Bronchial epithelial cell (primary cell): Measurements from ENCODE around the gene MPO. TPM values are rescaled to one million over a fixed set of nuclear protein-coding genes. Genes with fewer than 3 reads are reported as not detected.

Experiments used
- DNase-seq: peaks from one replicate; pipeline ENCODE4 v3.0.0-alpha.2; 2010; ENCODE audit warnings: low read depth
- FAIRE-seq: peaks from 2 replicates; lab custom pipeline; 2011; peaks lifted over from hg19 to GRCh38; lab: Jason Lieb, UNC
- H3K27me3 ChIP-seq: 2 replicates; pipeline ENCODE4 v1.5.1; 2011; ENCODE audit warnings: low read length; ENCODE audit not compliant: control insufficient read depth, insufficient read depth
- H3K36me3 ChIP-seq: 2 replicates; pipeline ENCODE4 v1.5.1; 2011; ENCODE audit warnings: low read length; ENCODE audit not compliant: control insufficient read depth, insufficient read depth
- H3K4me3 ChIP-seq: 2 replicates; pipeline ENCODE4 v1.5.1; 2011; ENCODE audit warnings: mild to moderate bottlenecking, low read depth, low read length, control low read depth
- total RNA-seq: library from RNA; depleted of rRNA; stranded (reverse); fragments of >200 nt; gene quantifications from 2 replicates; pipeline ENCODE4 v1.2.1, GENCODE V29; 2014
- TF ChIP-seq, protein P1 (sequence below): IDR thresholded peaks from 2 replicates; pipeline ENCODE4 v1.5.1; 2011; ENCODE audit warnings: mild to moderate bottlenecking, moderate library complexity, low read length, control low read depth, inconsistent platforms; ENCODE audit not compliant: insufficient read depth, severe bottlenecking

MPO gene
- total RNA-seq, 1 donor from 2014 or later, result not detected

DNA sequence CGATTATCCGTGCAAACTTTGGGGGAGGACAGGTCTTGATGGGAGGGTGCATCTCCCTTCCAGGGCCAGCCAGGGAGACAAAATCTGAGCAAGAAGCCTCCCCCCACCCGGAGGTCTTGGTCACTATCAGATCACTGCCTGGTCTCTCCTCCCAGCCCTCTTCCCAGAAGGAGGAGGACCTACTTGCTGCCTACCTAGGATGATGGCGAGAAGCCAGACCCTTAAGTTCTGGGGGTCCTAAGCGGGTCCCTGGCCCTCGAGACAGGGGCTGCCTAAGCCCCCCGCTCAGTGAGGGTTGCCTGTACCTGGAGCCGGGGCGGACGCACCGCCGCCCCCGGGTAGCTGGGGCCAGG, 43.3 kb upstream of the MPO start:
- TF ChIP-seq, protein P1, sequence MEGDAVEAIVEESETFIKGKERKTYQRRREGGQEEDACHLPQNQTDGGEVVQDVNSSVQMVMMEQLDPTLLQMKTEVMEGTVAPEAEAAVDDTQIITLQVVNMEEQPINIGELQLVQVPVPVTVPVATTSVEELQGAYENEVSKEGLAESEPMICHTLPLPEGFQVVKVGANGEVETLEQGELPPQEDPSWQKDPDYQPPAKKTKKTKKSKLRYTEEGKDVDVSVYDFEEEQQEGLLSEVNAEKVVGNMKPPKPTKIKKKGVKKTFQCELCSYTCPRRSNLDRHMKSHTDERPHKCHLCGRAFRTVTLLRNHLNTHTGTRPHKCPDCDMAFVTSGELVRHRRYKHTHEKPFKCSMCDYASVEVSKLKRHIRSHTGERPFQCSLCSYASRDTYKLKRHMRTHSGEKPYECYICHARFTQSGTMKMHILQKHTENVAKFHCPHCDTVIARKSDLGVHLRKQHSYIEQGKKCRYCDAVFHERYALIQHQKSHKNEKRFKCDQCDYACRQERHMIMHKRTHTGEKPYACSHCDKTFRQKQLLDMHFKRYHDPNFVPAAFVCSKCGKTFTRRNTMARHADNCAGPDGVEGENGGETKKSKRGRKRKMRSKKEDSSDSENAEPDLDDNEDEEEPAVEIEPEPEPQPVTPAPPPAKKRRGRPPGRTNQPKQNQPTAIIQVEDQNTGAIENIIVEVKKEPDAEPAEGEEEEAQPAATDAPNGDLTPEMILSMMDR, result no peak
- FAIRE-seq (no peak), DNase-seq (no peak)
- H3K36me3 ChIP-seq, result no peaks in the 10 kb centered on the region
- peaks cover 18% of the 10 kb centered on the region for H3K27me3 ChIP-seq
- no peak overlapping the region for H3K4me3 ChIP-seq

- TF ChIP-seq, protein P1, result no peak
- DNase-seq, result no peak
- no peak overlapping the region for H3K4me3 ChIP-seq
- no peak for FAIRE-seq
- H3K27me3 ChIP-seq, result peaks cover 18% of the 10 kb centered on the region
- H3K36me3 ChIP-seq, result no peaks in the 10 kb centered on the region
Measured at GRCh38 chr17:58323366-58324055, 42.8 kb upstream of the MPO start.

DNA sequence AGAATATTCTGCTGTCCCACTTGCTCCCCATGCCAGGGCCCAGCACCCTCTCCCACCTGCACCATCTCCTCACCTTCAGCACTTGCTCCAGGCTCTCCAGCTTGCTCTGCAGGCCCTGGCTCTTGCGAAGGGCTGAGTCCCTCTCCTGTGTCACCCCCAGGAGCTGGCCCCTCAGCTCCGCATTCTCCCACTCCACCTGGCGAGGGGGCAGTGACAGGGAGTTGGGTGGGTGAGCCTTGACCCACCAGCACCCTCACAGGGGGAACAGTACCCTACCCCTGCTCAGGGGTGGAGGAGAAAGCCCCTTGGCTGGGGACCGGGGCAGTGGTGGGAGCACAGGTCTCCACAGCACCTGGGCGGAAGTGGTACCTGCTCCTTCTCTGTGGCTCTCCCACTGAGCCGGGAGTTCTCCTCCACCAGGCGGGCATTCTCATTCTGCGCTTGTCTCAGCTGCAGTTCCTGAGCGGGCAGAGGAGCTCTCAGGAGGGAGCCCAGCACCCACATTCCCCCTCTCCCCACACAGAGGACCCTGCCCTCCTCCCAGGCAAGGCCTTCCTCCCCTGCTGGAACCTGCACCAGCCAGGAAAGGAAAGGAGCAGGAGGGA, 41.9 kb upstream of the MPO start:
- Histone ChIP-seq H3K4me3 (no peak overlapping the region), H3K36me3 (no peaks in the 10 kb centered on the region), H3K27me3 (peaks cover 18% of the 10 kb centered on the region)
- FAIRE-seq (no peak), DNase-seq (no peak)
- TF ChIP-seq, protein P1, result no peak

DNA sequence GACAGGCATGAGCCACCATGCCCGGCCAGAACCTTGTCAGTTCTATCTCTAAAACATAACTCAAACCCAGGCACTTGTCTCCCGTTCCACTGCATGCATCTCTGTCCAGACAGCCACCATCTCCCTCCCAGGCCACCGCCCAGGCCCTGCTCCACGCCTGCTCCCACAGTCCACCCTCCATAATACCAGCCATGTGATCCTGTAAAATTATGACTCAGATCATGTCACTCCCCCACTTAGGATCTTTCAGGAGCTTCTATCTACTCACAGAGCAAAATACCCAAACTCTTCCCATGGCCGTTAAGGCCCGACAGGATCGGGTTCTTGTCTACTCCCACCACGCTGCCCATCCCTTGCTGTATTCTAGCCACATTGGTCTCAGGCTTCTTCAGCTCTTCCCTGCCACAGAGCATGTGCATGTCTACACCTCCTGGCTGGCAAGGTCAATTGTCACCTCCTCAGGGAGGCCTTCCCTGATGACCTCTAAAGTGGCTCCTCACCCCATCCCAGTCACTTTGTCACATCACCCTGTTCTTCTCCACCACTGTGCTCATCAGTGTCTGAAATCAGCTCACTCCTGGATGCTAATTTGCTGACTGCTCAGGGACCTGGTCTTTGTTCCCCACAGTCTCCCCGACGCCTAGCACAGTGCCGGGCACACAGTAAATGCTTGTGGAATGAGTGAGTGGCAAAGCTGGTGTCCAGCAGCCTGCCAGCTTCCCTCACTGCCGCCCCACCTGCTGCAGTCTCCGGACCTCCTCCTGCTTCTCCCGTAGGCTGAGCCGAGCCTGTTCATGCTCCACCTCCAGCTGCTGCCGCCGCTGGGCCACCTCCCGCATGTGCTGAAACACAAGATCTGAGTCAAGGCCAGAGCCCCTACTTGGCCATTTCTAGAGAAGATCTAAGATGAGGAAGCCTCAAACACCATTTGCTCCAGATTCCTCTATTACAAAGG, 41.1 kb upstream of the MPO start:
- DNase-seq (no peak), FAIRE-seq (no peak)
- TF ChIP-seq, protein P1, result no peak
- no peaks in the 10 kb centered on the region for H3K36me3 ChIP-seq
- peaks cover 18% of the 10 kb centered on the region for H3K27me3 ChIP-seq
- H3K4me3 ChIP-seq, result no peak overlapping the region

GRCh38 chr17:58320570-58321323, 40.0 kb upstream of the MPO start:
- Histone ChIP-seq H3K4me3 (no peak overlapping the region), H3K36me3 (no peaks in the 10 kb centered on the region), H3K27me3 (peaks cover 16% of the 10 kb centered on the region)
- TF ChIP-seq, protein P1, result no peak
- FAIRE-seq, result no peak
- no peak for DNase-seq
